Lung (tissue), 12 donors: Measurements from ENCODE around the gene TMCO6. TPM values are rescaled to one million over a fixed set of nuclear protein-coding genes. Genes with fewer than 3 reads are reported as not detected.
A peak's percentile ranks its signal among the peaks of the same experiment; 100 is the strongest.

Experiments
- ATAC-seq: fragments of 200-7000 bp; cut with Tn5 transposase; one replicate; pipeline ENCODE4 v1.9.1; 2020; ENCODE audit warnings: moderate number of reproducible peaks; ENCODE audit not compliant: insufficient read depth, low FRiP score
- DNase-seq, 3 donors: peaks; one replicate each; pipeline ENCODE4 v3.0.0-alpha.2; 2013 to 2017
- H3K27ac ChIP-seq, 2 donors: one replicate each; pipeline ENCODE4 v1.5.1; 2013; ENCODE audit warnings: mild to moderate bottlenecking in 2 of 2, moderate library complexity in 2 of 2, control low read depth in 1 of 2, inconsistent platforms in 1 of 2, low read depth in 1 of 2, low read length in 1 of 2
- H3K27me3 ChIP-seq, 3 donors: one replicate each; pipeline ENCODE4 v1.5.1; 2013; ENCODE audit warnings: low read length in 2 of 3; ENCODE audit not compliant: control insufficient read depth in 3 of 3, insufficient read depth in 3 of 3
- H3K36me3 ChIP-seq, 4 donors: one replicate each; pipeline ENCODE4 v1.5.1; 2013; ENCODE audit warnings: low read length in 4 of 4, mild to moderate bottlenecking in 1 of 4, moderate library complexity in 1 of 4; ENCODE audit not compliant: control insufficient read depth in 4 of 4, insufficient read depth in 4 of 4
- H3K4me1 ChIP-seq, 5 donors: one replicate each; pipeline ENCODE4 v1.5.1; 2013; ENCODE audit warnings: low read length in 5 of 5, mild to moderate bottlenecking in 2 of 5, moderate library complexity in 1 of 5; ENCODE audit not compliant: control insufficient read depth in 5 of 5, insufficient read depth in 5 of 5
- H3K4me3 ChIP-seq: one replicate; pipeline ENCODE4 v1.5.1; 2013; ENCODE audit warnings: mild to moderate bottlenecking, control low read depth, moderate library complexity
- H3K9ac ChIP-seq, 2 donors: one replicate each; pipeline ENCODE4 v1.5.1; 2013; ENCODE audit warnings: low read length in 2 of 2, control low read depth in 1 of 2; ENCODE audit not compliant: insufficient read depth in 1 of 2
- H3K9me3 ChIP-seq, 4 donors: one replicate each; pipeline ENCODE4 v1.5.1; 2013; ENCODE audit warnings: low read length in 3 of 4, mild to moderate bottlenecking in 1 of 4, moderate library complexity in 1 of 4; ENCODE audit not compliant: control insufficient read depth in 4 of 4, insufficient read depth in 3 of 4
- CTCF ChIP-seq: IDR thresholded peaks from 2 replicates; pipeline ENCODE4 v1.5.1; 2012; ENCODE audit warnings: mild to moderate bottlenecking; ENCODE audit errors: control extremely low read depth, extremely low read depth
- WGBS, 2 donors: extraction: QIAGEN DNeasy Blood & Tissue Kit; methylation state at CpG; one replicate each; pipeline ENCODE4 v1.1.7; 2013; 5-methylcytosine and 5-hydroxymethylcytosine counted together
- polyA plus RNA-seq, 2 donors: library from polyadenylated mRNA; stranded (reverse); fragments of 200-250 nt; gene quantifications; one replicate each; pipeline ENCODE4 v1.2.1, GENCODE V29; 2013
- total RNA-seq, 2 donors: library from RNA; depleted of rRNA in 1 of 2; stranded (reverse); fragments of >200 nt in 1 of 2; gene quantifications; one replicate each; pipeline ENCODE4 v1.2.1, GENCODE V29; 2014 to 2021
- donor health status: control.
- donor health status: control.
- donor health status: Bipolar disorder and iron deficiency.
- donor health status: healthy.
- donor health status: DM: yes; HTN: yes; CAD: no.

Gene TMCO6
- total and polyA plus RNA-seq, 4 donors: 9.0 to 25.8 (median 14.1) TPM

- no peak overlapping the region for H3K9ac ChIP-seq
- ATAC-seq (no peak), DNase-seq (no peak)
- no peak overlapping the region for H3K4me3 ChIP-seq
- H3K27ac ChIP-seq: no peak overlapping the region
- WGBS, 2 donors: 93 to 94% methylated on average over 4 of the region's 4 CpGs
- no peak for TF ChIP-seq CTCF
- no peaks in the 10 kb centered on the region for H3K27me3 ChIP-seq
- H3K36me3 ChIP-seq: peaks cover 34 to 69% (median 36%) of the 10 kb centered on the region in 4 donors
- no peaks in the 10 kb centered on the region for H3K9me3 ChIP-seq
- no peaks in the 10 kb centered on the region for H3K4me1 ChIP-seq
Observed at GRCh38 chr5:140674629-140675028, 35.4 kb downstream of the TMCO6 start.

GRCh38 chr5:140677947-140678346 lies 38.7 kb downstream of the TMCO6 start:
- no peak for TF ChIP-seq CTCF
- ATAC-seq (no peak), DNase-seq (no peak)
- Histone ChIP-seq H3K4me1 (no peaks in the 10 kb centered on the region), H3K9me3 (no peaks in the 10 kb centered on the region), H3K4me3 (no peak overlapping the region), H3K27ac (no peak overlapping the region), H3K27me3 (no peaks in the 10 kb centered on the region), H3K9ac (no peak overlapping the region), H3K36me3 (peaks cover 36 to 61% (median 42%) of the 10 kb centered on the region in 4 donors)
- WGBS, 2 donors: 80 to 95% methylated on average over 3 of the region's 3 CpGs

- Histone ChIP-seq H3K4me3 (no peak overlapping the region), H3K9ac (no peak overlapping the region), H3K27ac (no peak overlapping the region), H3K36me3 (peaks cover 37 to 57% (median 44%) of the 10 kb centered on the region in 4 donors), H3K27me3 (no peaks in the 10 kb centered on the region), H3K4me1 (no peaks in the 10 kb centered on the region), H3K9me3 (no peaks in the 10 kb centered on the region)
- TF ChIP-seq CTCF: no peak
- no peak for DNase-seq
- 97 to 99% methylated on average over 7 of the region's 7 CpGs for WGBS, 2 donors
- ATAC-seq: no peak
Observed at GRCh38 chr5:140678993-140679392, 39.7 kb downstream of the TMCO6 start.

DNA sequence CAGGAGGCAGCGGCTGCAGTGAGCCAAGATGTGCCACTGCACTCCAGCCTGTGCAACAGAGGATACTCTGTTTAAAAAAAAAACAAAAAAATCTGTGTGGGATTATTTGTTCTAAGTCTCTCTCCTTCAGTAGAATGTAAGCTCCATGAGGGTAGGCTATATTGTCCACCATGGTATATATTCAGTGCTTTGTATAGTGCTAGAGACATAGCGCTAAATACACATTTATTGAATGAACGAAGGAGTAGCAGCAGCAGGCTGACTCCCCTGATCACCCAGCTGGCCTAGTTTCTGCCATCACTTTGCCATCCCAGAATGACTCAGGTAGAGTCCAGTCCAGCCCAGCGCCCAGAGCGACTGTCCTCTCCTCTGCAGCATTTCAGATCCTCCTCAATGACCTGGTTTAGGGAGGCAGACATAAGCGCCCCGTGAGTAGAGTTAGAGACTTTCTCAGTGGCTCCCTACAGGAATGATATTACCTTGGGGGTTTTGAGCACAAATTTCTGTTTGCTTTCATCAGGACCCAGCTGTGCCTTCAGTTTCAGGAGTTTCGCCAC lies 51.2 kb downstream of the TMCO6 start:
- no peak for ATAC-seq
- H3K4me3 ChIP-seq: peak overlapping the region; percentile 87
- H3K9me3 ChIP-seq: no peaks in the 10 kb centered on the region
- peaks cover 0 to 13% (median 9%) of the 10 kb centered on the region in 5 donors for H3K4me1 ChIP-seq
- H3K27ac ChIP-seq: peak overlapping the region; percentile 68 to 75
- no peak for TF ChIP-seq CTCF
- H3K27me3 ChIP-seq: no peaks in the 10 kb centered on the region
- peak overlapping the region in 1 of 2 donors; percentile 96 for H3K9ac ChIP-seq
- H3K36me3 ChIP-seq: peaks cover 6 to 26% (median 20%) of the 10 kb centered on the region in 4 donors
- DNase-seq: no peak
- WGBS, 2 donors: 54 to 62% methylated on average over 8 of the region's 8 CpGs
